Neural cell (in vitro differentiated cells): ENCODE measurements around the gene GLB1L. TPM values are rescaled to one million over a fixed set of nuclear protein-coding genes. Genes with fewer than 3 reads are reported as not detected.

Source experiments
- H2AFZ ChIP-seq: fragments of 200-600, 300-800 bp; sonication (generic), shearing (Covaris generic); 2 replicates; pipeline ENCODE4 v1.6.0; 2014; ENCODE audit warnings: low read depth, mild to moderate bottlenecking, antibody characterized with exemption, low read length, moderate library complexity
- H3F3A ChIP-seq: fragments of 200-600 bp; shearing (Covaris generic); 2 replicates; pipeline ENCODE4 v1.6.1; 2016; ENCODE audit warnings: mild to moderate bottlenecking, moderate library complexity, mixed read lengths, antibody characterized with exemption, low read length; ENCODE audit not compliant: insufficient read depth, poor library complexity, severe bottlenecking
- H3K27ac ChIP-seq: fragments of 200-600, 300-800 bp; sonication (generic), shearing (Covaris generic); 2 replicates; pipeline ENCODE4 v1.5.1; 2014; ENCODE audit warnings: mild to moderate bottlenecking, low read length, moderate library complexity
- H3K27me3 ChIP-seq: fragments of 300-800, 200-600 bp; sonication (generic), shearing (Covaris generic); 2 replicates; pipeline ENCODE4 v1.6.0; 2014; ENCODE audit warnings: mild to moderate bottlenecking, low read depth, low read length, moderate library complexity; ENCODE audit not compliant: insufficient read depth
- H3K36me3 ChIP-seq: fragments of 300-800, 200-600 bp; sonication (generic), shearing (Covaris generic); 2 replicates; pipeline ENCODE4 v1.5.1; 2014; ENCODE audit warnings: mild to moderate bottlenecking, antibody characterized with exemption, low read length, moderate library complexity; ENCODE audit not compliant: insufficient read depth
- H3K4me2 ChIP-seq: fragments of 300-800, 200-600 bp; sonication (generic), shearing (Covaris generic); 2 replicates; pipeline ENCODE4 v1.6.0; 2014; ENCODE audit warnings: mild to moderate bottlenecking, low read length
- H3K4me3 ChIP-seq: fragments of 300-800, 200-600 bp; sonication (generic), shearing (Covaris generic); 2 replicates; pipeline ENCODE4 v1.5.1; 2014; ENCODE audit warnings: mild to moderate bottlenecking, low read length, moderate library complexity
- H3K79me2 ChIP-seq: fragments of 200-600 bp; shearing (Covaris generic); replicated peaks from 2 replicates; pipeline ENCODE4 v1.6.0; 2014; ENCODE audit warnings: mild to moderate bottlenecking, low read length, moderate library complexity; ENCODE audit not compliant: insufficient read depth
- H3K9ac ChIP-seq: fragments of 300-800, 200-600 bp; sonication (generic), shearing (Covaris generic); 2 replicates; pipeline ENCODE4 v1.6.1; 2016; ENCODE audit warnings: mild to moderate bottlenecking, low read length, mixed read lengths
- H3K9me2 ChIP-seq: fragments of 200-600 bp; shearing (Covaris generic); 2 replicates; pipeline ENCODE4 v1.6.1; 2016; ENCODE audit warnings: mild to moderate bottlenecking, low read length, mixed read lengths; ENCODE audit not compliant: insufficient read depth
- H3K9me3 ChIP-seq: fragments of 200-600, 300-800 bp; sonication (generic), shearing (Covaris generic); 2 replicates; pipeline ENCODE4 v1.6.1; 2016; ENCODE audit warnings: mild to moderate bottlenecking, mixed run types, low read length, moderate library complexity, mixed read lengths
- H4K20me1 ChIP-seq: fragments of 200-600 bp; shearing (Covaris generic); 2 replicates; pipeline ENCODE4 v1.6.1; 2016; ENCODE audit warnings: mild to moderate bottlenecking, mixed run types; ENCODE audit not compliant: insufficient read depth
- CTCF ChIP-seq: fragments of 450-650 bp; IDR thresholded peaks from 2 replicates; pipeline ENCODE4 v1.5.1; 2014; ENCODE audit warnings: antibody characterized with exemption, mild to moderate bottlenecking, moderate library complexity; ENCODE audit not compliant: poor library complexity, severe bottlenecking
- EP300 ChIP-seq: fragments of 450-650 bp; conservative IDR thresholded peaks from 2 replicates; pipeline ENCODE4 v1.6.1; 2014; ENCODE audit warnings: antibody characterized with exemption, mild to moderate bottlenecking, moderate library complexity; ENCODE audit not compliant: poor library complexity, severe bottlenecking
- EZH2 ChIP-seq: fragments of 200-600, 300-800 bp; shearing (Covaris generic), sonication (generic); IDR thresholded peaks from 2 replicates; pipeline ENCODE4 v1.6.1; 2014; ENCODE audit warnings: antibody characterized with exemption, low read length, borderline replicate concordance, mild to moderate bottlenecking; ENCODE audit not compliant: insufficient read depth, poor library complexity, severe bottlenecking
- MXI1 ChIP-seq: fragments of 450-650 bp; conservative IDR thresholded peaks from 2 replicates; pipeline ENCODE4 v1.6.1; 2014; ENCODE audit warnings: antibody characterized with exemption, mild to moderate bottlenecking; ENCODE audit not compliant: poor library complexity, severe bottlenecking
- POLR2AphosphoS5 ChIP-seq: IDR thresholded peaks from 2 replicates; pipeline ENCODE4 v1.6.1; 2012
- RAD21 ChIP-seq: fragments of 450-650 bp; conservative IDR thresholded peaks from 2 replicates; pipeline ENCODE4 v1.6.1; 2014; ENCODE audit warnings: antibody characterized with exemption, mild to moderate bottlenecking, moderate library complexity
- REST ChIP-seq: IDR thresholded peaks from 2 replicates; pipeline ENCODE4 v1.6.1; 2012; ENCODE audit warnings: borderline replicate concordance
- SMC3 ChIP-seq: fragments of 450-650 bp; conservative IDR thresholded peaks from 2 replicates; pipeline ENCODE4 v1.6.1; 2014; ENCODE audit warnings: antibody characterized with exemption, mild to moderate bottlenecking, moderate library complexity; ENCODE audit not compliant: poor library complexity
- TAF1 ChIP-seq: IDR thresholded peaks from 2 replicates; pipeline ENCODE4 v1.6.1; 2012; ENCODE audit warnings: low read depth
- polyA plus RNA-seq: library from polyadenylated mRNA; depleted of rRNA; stranded (reverse); fragments of >200 nt; gene quantifications from 2 replicates; pipeline ENCODE4 v1.2.3, GENCODE V29; 2014

GLB1L gene
- polyA plus RNA-seq, 1 donor from 2014 or later: 12.9 TPM

- Histone ChIP-seq H3K4me2 (no peak overlapping the region), H3K4me3 (peak overlapping the region; percentile 80), H3K9ac (peak overlapping the region; percentile 49), H3K9me3 (no peaks in the 10 kb centered on the region), H4K20me1 (no peaks in the 10 kb centered on the region), H2AFZ (no peak overlapping the region), H3K27ac (no peak overlapping the region), H3K9me2 (no peaks in the 10 kb centered on the region), H3K36me3 (no peaks in the 10 kb centered on the region), H3K79me2 (no peaks in the 10 kb centered on the region), H3K27me3 (peaks cover 74% of the 10 kb centered on the region), H3F3A (no peaks in the 10 kb centered on the region)
- TF ChIP-seq EZH2 (no peak), REST (no peak), RAD21 (no peak), TAF1 (no peak), EP300 (no peak), CTCF (no peak), MXI1 (no peak)
Measured at GRCh38 chr2:219254590-219255201, 9.5 kb upstream of the GLB1L start.

DNA sequence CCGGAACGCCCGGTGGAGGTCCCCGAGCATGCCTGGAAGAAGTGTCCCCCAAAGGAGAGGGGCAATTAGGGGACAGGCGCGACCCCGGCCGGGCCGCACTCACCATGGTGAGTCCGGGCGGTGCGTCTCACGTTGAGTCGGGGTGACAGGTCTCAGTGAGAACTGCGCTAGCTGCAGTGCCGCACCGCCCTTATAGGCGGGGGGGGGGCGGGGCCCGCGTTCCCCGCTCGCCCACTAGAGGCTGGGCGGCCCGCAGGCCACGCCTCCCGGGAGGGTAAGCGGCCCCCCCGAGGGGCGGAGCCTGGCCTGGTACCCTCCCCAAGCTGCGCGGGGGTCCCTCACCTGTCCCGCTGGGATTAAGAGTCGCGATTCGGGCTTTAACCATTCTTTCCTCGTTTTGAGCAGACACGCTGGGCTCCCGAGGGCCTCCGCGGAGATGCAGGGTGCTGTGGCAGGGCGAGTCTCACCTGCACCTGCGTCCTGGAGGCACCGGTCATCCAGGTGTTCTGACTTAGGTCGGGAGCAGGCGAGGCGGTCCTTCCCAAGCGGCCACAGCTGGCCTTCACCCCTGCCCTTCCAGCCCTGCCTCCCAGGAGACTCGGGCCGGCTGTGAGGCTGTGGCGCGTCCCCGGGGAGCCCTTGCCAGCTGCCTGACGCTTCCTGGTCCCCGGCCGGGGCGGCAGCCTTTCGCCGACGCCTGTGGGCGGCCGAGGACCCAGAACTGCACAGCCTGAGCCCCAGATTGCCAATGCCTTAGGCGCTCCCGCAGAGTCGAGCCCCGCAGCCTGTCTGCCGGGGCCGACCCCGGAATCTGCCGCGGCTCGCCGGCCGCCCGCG is 8.7 kb upstream of the GLB1L start, which contains the start of gene TUBA4A:
TSS of gene TUBA4A (minus strand) at position 166 of the 837 bp plus-strand sequence. CDS start at position 106, 60 bp downstream.
- no peaks in the 10 kb centered on the region for H3K9me2 ChIP-seq
- H3K4me2 ChIP-seq: peak within 1 kb of the TSS; percentile 76
- H3K36me3 ChIP-seq: no peaks in the 10 kb centered on the region
- H3K4me3 ChIP-seq: peak within 1 kb of the TSS; percentile 80
- peak within 1 kb of the TSS; percentile 49 for H3K9ac ChIP-seq
- H3K79me2 ChIP-seq: no peaks in the 10 kb centered on the region
- peak within 1 kb of the TSS; percentile 14 for H2AFZ ChIP-seq
- H3K27me3 ChIP-seq: peaks cover 68% of the 10 kb centered on the region
- no peaks in the 10 kb centered on the region for H3F3A ChIP-seq
- no peaks in the 10 kb centered on the region for H4K20me1 ChIP-seq
- H3K27ac ChIP-seq: no peak within 1 kb of the TSS
- TF ChIP-seq REST: no peak
- no peak for TF ChIP-seq EP300
- TF ChIP-seq CTCF: no peak
- TF ChIP-seq SMC3: no peak
- TF ChIP-seq POLR2AphosphoS5: peak; percentile 46
- TF ChIP-seq TAF1: no peak
- TF ChIP-seq MXI1: no peak
- no peaks in the 10 kb centered on the region for H3K9me3 ChIP-seq
